Measurements from ENCODE around the gene VPS41. TPM values are rescaled to one million over a fixed set of nuclear protein-coding genes. Genes with fewer than 3 reads are reported as not detected.
A peak's percentile ranks its signal among the peaks of the same experiment; 100 is the strongest.

Gene VPS41
- total and polyA plus RNA-seq, 2 of the 13 experiments (the other 11 are each of a cell fraction or from before 2014, with no cell fraction given), result 12.1 to 43.4 TPM

- no peak for TF ChIP-seq ZNF280B (CRISPR knock-in tag; IDR thresholded peaks at IDR 0.05; ENCODE audit: borderline replicate concordance)
- TF ChIP-seq ZIK1 (CRISPR knock-in tag; IDR thresholded peaks at IDR 0.05; ENCODE audit: borderline replicate concordance, low read depth), result no peak
- TF ChIP-seq CEBPG (CRISPR knock-in tag; IDR thresholded peaks at IDR 0.05), result peak; percentile 40; the same call in 1 of the 2 replicates
- peak; percentile 39; the same call in 1 of the 2 replicates for TF ChIP-seq ZMYM4 (CRISPR knock-in tag; IDR thresholded peaks at IDR 0.05)
- TF ChIP-seq MAFK (conservative IDR thresholded peaks at IDR 0.05 in 1 of 2, IDR thresholded peaks at IDR 0.05 in 1 of 2; ENCODE audit: low read length in 2 of 2), result no peak
- peak; percentile 38; the same call in 1 of the 2 replicates for TF ChIP-seq ZNF644 (CRISPR knock-in tag; IDR thresholded peaks at IDR 0.05; ENCODE audit: low read depth)
- TF ChIP-seq ZNF761 (CRISPR knock-in tag; conservative IDR thresholded peaks at IDR 0.05), result no peak
- TF ChIP-seq ZNF234 (CRISPR knock-in tag; conservative IDR thresholded peaks at IDR 0.05), result no peak
- 0 out of 2 replicates have a peak, but pooled peaks have one; percentile 10 for TF ChIP-seq RXRB (CRISPR knock-in tag; IDR thresholded peaks at IDR 0.05; ENCODE audit: borderline replicate concordance)
- peak; percentile 57; the same call in 1 of the 2 replicates for TF ChIP-seq JUND (CRISPR knock-in tag; IDR thresholded peaks at IDR 0.05)
- no peak for TF ChIP-seq KLF16 (CRISPR knock-in tag; IDR thresholded peaks at IDR 0.05)
- TF ChIP-seq SALL1 (CRISPR knock-in tag; IDR thresholded peaks at IDR 0.05), result peak; percentile 45; the same call in 1 of the 2 replicates
- no peak for TF ChIP-seq ZNF850 (CRISPR knock-in tag; conservative IDR thresholded peaks at IDR 0.05)
- no peak for TF ChIP-seq SMYD3 (CRISPR knock-in tag; IDR thresholded peaks at IDR 0.05)
- TF ChIP-seq ZBTB7A (CRISPR knock-in tag; IDR thresholded peaks at IDR 0.05), result no peak
- no peak for TF ChIP-seq TFE3 (CRISPR knock-in tag; IDR thresholded peaks at IDR 0.05)
- TF ChIP-seq POGZ (CRISPR knock-in tag; IDR thresholded peaks at IDR 0.05), result peak; percentile 42; the same call in 1 of the 2 replicates
- TF ChIP-seq, protein P1, sequence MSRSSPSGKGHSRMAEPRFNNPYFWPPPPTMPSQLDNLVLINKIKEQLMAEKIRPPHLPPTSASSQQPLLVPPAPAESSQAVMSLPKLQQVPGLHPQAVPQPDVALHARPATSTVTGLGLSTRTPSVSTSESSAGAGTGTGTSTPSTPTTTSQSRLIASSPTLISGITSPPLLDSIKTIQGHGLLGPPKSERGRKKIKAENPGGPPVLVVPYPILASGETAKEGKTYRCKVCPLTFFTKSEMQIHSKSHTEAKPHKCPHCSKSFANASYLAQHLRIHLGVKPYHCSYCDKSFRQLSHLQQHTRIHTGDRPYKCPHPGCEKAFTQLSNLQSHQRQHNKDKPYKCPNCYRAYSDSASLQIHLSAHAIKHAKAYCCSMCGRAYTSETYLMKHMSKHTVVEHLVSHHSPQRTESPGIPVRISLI (CRISPR knock-in tag; IDR thresholded peaks at IDR 0.05; ENCODE audit: borderline replicate concordance), result peak; percentile 45; the same call in 1 of the 2 replicates
- peak; percentile 47; the same call in 1 of the 2 replicates for TF ChIP-seq CREB1 (IDR thresholded peaks at IDR 0.05)
- TF ChIP-seq CREB1 (CRISPR knock-in tag; IDR thresholded peaks at IDR 0.05), result peak; percentile 60
- no peak for TF ChIP-seq ZNF746 (CRISPR knock-in tag; IDR thresholded peaks at IDR 0.05)
- peak; percentile 26; the same call in 1 of the 2 replicates for TF ChIP-seq FOXP4 (CRISPR knock-in tag; IDR thresholded peaks at IDR 0.05)
- TF ChIP-seq XBP1 (CRISPR knock-in tag; IDR thresholded peaks at IDR 0.05), result no peak
- peak; percentile 32; the same call in 1 of the 2 replicates for TF ChIP-seq MIXL1 (CRISPR knock-in tag; IDR thresholded peaks at IDR 0.05)
- TF ChIP-seq ONECUT2 (CRISPR knock-in tag; IDR thresholded peaks at IDR 0.05), result peak; percentile 82
- TF ChIP-seq ZNF3 (CRISPR knock-in tag; IDR thresholded peaks at IDR 0.05), result no peak
- TF ChIP-seq MIER3 (CRISPR knock-in tag; IDR thresholded peaks at IDR 0.05; ENCODE audit: borderline replicate concordance), result no peak
Observed at GRCh38 chr7:38863601-38864291, 45.2 kb downstream of the VPS41 start (continued).

All from HepG2 (cell line).